Eye (tissue), 1 donor: ENCODE results near the gene RLF.
A peak's percentile ranks its signal among the peaks of the same experiment; 100 is the strongest.
"Not testable (repeated sequence)": the region's sequence is repeated elsewhere in the genome, so short reads cannot be mapped to it uniquely, and the experiment has no call there.

ENCODE experiments used
- DNase-seq: peaks from one replicate; pipeline ENCODE4 v3.0.0-alpha.2; 2015

The RLF gene

DNA sequence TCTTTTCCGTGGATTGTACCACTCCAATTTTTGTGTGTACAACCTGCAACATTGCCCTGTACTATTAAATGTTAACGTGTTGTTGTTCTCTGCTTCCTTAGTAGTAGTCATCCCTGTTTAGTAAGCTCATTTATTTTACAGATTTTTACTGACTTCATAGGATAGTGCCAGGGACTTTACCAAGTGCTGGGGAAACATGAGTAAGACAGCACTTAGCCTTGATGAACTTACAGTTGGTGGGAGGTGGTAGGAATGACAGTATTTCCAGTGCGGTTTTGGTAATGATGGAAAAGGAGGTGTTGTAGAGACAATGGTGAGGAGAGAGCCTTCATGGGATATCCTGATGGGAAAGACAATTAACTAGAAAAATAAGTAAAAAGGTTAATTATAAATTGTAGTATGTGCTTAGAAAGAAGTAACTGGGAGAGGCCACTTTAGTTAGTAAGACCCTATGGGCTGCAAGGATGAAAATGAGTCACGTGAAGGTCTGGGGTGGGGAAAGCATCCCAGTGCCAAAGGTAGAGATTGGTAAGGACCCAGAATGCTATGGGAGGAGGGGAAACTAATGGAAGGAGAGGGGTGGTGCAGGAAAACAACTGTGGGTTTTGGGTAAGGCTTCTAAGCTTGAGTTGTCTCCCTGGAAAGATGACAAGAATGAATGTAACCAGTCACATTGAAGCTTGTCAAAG lies 1.7 kb downstream of the RLF start:
- peak; percentile 31 for DNase-seq

DNA sequence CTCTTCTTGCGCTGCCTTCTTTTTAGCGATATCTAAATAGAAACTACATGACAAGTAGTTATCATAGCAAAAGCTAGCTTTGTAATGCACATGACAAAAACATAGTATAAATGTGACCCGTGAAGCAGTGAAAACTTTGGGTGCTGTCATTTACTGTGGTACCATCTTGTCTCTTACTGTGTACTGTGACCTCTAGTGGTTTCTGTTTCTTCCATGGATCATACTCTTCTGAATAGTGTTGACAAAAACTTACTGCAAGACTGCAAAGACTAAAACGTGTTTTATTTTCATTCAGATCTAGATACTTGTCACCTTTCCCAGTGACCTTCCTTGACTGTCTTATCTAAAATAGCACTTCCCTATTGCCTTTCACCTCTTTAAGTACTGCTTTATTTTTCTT lies 6.1 kb downstream of the RLF start:
- DNase-seq, result no peak

DNA sequence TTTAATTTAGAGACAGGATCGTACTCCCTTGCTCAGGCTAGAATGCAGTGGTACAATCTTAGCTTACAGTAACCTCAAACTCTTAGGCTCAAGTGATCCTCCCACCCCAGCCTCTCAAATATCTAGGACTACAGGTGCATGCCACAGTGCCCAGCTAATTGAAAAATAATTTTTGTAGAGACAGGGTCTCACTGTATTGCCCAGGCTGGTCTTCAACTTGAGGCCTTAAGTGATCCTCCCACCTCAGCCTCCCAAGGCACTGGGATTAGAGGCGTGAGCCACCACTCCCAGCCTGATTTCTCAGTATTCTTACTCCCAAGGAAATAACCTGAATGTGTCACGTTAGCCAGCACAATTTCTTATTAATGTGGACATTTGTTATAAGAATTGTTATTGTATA lies 9.8 kb downstream of the RLF start:
- no peak for DNase-seq

DNA sequence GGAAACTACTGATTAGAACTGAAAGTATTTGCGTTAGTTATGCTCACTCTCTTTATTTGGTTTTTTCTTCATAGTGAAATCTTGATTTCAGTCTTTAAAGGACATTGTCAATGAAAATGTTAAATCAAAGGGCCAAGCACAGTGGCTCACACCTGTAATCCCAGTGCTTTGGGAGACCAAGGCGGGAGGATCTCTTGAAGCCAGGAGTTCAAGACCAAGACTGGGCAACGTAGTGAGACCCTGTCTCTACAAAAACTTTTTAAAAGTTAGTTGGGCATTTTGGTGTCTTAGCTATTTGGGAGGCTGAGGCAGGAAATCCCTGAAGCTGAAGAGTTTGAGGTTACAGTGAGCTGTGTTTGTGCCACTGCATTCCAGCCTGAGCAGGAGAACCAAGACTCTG lies 13.6 kb downstream of the RLF start:
- DNase-seq, result no peak

GRCh38 chr1:40176989-40177388 lies 15.8 kb downstream of the RLF start:
- not testable (repeated sequence) for DNase-seq

DNA sequence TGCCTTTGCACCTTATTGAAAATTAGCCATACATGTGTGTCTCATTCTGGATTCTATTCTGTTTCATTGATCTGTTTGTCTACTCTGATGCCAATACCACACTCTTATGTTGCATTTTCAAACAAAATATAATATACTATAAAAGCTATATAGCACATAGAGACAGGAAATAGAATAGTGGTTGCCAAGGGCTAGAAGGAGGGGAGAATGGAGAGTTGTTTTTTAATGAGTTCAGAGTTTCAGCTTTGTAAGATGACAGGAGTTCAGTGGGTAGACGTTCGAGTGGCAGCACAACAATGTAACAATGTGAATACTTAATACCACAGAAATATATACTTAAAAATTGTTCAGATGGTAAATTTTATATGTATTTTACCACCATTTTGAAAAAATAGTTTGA lies 17.0 kb downstream of the RLF start:
- DNase-seq, result no peak

DNA sequence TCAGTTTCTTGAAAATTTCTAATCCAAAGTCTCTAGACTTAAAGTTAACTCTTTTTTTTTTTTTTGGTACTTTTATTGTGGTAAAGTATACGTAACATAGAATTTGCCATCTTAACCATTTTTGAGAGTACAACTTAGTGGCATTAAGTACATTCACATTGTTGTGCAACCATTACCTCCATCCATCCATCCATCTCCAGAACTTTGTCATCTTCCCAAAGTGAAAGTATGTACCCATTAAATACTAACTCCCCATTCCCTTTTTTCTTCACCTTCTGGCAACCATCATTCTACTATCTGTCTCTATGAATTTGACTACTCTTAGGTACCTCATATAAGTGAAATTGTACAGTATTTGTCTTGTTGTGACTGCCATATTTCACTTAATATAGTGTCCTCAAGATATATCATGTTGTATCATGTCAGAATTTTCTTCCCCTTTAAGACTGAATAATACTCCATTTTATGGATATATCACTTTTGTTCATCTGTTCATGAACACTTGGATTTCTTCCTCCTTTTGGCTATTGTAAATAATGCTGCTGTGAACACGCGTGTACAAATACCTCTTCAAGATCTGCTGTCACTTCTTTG lies 18.4 kb downstream of the RLF start:
- no peak for DNase-seq

- peak; percentile 22 for DNase-seq
These were observed 22.0 kb downstream of the RLF start for GRCh38 chr1:40183055-40183710.

- no peak for DNase-seq
These were observed 23.0 kb downstream of the RLF start for GRCh38 chr1:40184193-40184592.

- DNase-seq, result no peak
These were observed 25.0 kb downstream of the RLF start for GRCh38 chr1:40185951-40186864.

- no peak for DNase-seq
These were observed 26.2 kb downstream of the RLF start for GRCh38 chr1:40187399-40187798.

GRCh38 chr1:40194639-40195038 lies 33.5 kb downstream of the RLF start:
- DNase-seq, result not testable (repeated sequence)

- DNase-seq, result no peak
These were observed 36.5 kb downstream of the RLF start for GRCh38 chr1:40197656-40198055.

- DNase-seq, result no peak
These were observed 37.9 kb downstream of the RLF start for GRCh38 chr1:40199126-40199525.

DNA sequence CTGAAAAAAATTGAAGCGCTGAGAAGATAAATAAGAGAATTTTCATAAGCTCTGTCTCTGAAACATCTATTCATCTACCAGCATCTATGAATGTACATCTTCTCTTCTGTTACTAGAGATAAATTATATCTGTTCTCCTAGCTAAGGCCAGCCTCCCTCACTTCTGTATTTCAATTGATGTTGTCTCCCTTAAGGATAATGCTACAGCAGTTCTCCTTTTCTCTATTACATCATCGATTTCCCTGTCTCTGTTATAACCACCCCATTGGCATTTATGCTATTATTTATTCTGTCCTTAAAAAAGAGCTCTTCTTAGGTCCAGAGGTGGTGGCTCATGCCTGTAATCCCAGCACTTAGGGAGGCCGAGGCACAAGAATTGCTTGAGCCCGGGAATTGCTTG lies 43.7 kb downstream of the RLF start:
- DNase-seq, result no peak

GRCh38 chr1:40210511-40211204 lies 49.5 kb downstream of the RLF start:
- DNase-seq, result no peak

- DNase-seq, result no peak
These were observed 57.1 kb downstream of the RLF start for GRCh38 chr1:40218333-40218732.

GRCh38 chr1:40221471-40221905 lies 60.3 kb downstream of the RLF start:
- not testable (repeated sequence) for DNase-seq

- DNase-seq, result no peak
These were observed 61.0 kb downstream of the RLF start for GRCh38 chr1:40221977-40222772.

DNA sequence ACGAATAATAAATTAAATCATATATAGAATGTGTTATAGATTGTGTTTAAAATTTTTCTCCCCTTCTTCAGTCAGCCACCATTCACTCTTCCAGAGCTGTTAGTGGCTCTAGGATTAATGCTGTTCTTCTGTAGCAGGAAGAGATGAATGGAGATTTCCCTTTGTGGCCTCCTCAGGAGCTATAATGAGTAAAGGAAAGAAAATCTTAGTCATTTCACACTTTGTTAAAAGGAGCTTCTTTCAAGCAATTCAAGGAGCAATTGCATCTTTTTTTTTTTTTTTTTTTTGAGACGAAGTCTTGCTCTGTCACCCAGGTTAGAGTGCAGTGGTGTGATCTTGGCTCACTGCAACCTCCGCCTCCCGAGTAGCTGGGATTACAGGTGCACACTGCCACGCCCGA lies 62.9 kb downstream of the RLF start:
- DNase-seq, result no peak

DNA sequence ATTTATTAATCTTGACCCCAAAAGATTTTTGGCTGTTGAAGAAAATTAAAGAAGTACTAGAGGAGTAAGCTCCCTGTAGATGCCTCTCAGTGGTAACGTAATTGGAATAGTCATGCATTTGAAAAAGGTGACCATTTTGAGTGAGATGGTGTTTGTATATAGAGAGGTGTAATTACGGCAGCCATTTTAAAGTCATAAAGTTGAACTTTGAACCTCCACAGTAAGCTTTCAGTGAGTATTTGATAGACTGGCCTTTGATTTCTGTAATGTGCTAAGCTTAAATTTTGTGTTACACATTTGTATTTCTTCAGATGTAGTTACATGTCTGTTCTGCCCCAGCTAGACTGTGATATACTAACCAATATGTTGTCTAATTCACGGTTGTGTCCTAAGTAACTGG lies 65.0 kb downstream of the RLF start:
- no peak for DNase-seq

DNA sequence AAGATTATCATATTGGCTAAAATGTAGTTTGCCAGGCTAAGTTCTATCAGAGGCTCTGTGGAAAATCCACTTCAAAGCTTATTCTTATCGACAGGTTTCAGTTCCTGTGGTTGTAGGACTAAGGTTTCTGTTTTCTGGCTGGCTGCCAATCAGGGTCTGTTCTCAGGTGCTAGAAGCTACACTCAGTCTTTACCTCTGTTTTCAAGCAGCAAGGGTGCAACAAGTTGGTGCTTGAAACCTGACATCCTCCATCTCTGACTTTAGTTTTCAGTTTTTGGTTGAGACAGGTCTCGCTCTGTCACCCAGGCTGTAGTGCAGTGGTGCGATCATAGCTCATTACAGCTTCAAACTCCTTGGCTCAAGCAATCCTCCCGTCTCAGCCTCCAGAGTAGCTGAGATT lies 71.3 kb downstream of the RLF start:
- no peak for DNase-seq
